RWPE1 (cell line): ENCODE data around the gene MAST3.

Experiments used
- CTCF ChIA-PET: fragments of 350-600 bp; sonication (Branson Sonifier 250); formaldehyde crosslinking; extraction: SDS; loops from one replicate; lab custom pipeline; 2021; lab: Yijun Ruan, JAX
- POLR2A ChIA-PET: fragments of 400-600 bp; formaldehyde crosslinking; extraction: SDS; loops from one replicate; lab custom pipeline; 2020; ENCODE audit warnings: antibody characterized with exemption; ENCODE audit not compliant: low non-redundant PET; lab: Yijun Ruan, JAX
- DNase-seq: peaks from one replicate; pipeline ENCODE4 v3.0.0; 2012; ENCODE audit warnings: low spot score
- H3K27ac ChIP-seq: fragments of 450-650 bp; 2 replicates; pipeline ENCODE4 v1.5.1; 2017
- TF ChIP-seq, protein P1 (sequence below): fragments of 450-650 bp; conservative IDR thresholded peaks from 2 replicates; pipeline ENCODE4 v1.5.1; 2017; ENCODE audit warnings: low read depth, mild to moderate bottlenecking

The MAST3 gene

DNA sequence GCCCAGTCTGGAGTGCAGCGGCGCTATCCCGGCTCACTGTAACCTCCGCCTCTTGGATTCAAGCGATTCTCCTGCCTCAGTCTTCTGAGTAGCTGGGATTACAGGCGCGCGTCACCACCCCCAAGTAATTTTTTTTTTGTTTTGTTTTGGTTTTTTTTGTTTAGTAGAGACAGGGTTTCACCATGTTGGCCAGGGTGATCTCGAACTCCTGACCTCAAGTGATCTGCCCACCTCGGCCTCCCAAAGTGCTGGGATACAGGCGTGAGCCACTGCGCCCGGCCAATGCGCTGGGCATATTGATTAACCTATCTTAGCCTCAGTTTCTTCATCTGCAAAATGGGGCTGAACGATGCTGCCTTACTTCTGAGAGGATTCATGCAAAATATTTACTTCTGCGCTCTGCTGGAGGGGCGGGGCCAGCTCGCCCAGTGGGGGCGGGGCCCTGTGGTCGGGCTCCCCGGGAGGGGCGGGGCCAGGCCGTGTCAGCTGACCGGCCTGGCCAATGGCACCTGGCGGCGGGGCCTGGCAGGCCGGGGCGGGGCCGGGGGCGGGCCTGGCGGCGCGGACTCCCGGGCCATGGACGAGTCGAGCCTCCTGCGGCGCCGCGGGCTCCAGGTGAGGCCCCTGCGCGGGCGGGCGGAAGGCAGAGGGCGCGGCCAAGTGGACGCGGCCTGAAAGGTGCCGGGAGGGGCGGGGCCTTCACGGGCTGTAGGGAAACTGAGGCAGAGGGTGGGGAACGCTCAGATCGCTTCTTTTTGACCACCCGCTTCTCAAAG, at the start of gene MAST3:
Gene MAST3, plus strand, starts transcription at position 562 of the 776 bp plus-strand sequence. Its CDS starts 15 bp downstream, at position 577.
- POLR2A ChIA-PET, result no interaction called here

DNA sequence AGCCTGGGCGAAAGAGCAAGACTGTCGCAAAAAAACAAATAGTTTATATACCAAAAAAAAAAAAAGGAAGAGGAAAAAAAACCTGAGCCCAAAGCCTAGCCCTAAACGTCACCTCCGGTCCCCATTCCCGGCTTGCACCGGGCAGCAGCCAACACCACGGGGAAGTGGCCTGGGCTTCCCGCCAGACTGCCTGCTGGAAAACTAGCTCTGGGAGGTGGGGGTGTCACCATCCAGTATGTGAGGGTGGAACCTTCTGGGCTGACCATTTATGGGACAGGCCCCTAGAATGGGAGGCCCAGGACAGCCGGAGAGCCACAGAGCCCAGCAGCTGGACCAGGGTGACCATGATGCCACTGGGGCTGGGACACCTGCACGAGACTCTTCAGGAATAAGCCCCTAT, 48.2 kb upstream of the MAST3 start:
- CTCF ChIA-PET, result no interaction called here
- TF ChIP-seq, protein P1, sequence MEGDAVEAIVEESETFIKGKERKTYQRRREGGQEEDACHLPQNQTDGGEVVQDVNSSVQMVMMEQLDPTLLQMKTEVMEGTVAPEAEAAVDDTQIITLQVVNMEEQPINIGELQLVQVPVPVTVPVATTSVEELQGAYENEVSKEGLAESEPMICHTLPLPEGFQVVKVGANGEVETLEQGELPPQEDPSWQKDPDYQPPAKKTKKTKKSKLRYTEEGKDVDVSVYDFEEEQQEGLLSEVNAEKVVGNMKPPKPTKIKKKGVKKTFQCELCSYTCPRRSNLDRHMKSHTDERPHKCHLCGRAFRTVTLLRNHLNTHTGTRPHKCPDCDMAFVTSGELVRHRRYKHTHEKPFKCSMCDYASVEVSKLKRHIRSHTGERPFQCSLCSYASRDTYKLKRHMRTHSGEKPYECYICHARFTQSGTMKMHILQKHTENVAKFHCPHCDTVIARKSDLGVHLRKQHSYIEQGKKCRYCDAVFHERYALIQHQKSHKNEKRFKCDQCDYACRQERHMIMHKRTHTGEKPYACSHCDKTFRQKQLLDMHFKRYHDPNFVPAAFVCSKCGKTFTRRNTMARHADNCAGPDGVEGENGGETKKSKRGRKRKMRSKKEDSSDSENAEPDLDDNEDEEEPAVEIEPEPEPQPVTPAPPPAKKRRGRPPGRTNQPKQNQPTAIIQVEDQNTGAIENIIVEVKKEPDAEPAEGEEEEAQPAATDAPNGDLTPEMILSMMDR, result no peak
- H3K27ac ChIP-seq, result peak overlapping the region; percentile 7; the same call in 1 of the 2 replicates
- POLR2A ChIA-PET, result interaction anchor here (0.7 kb wide), 1 partner anchor 29 kb away, joined by 3 read pairs; no protein-coding TSS in a partner anchor
- no peak for DNase-seq

More for the DNA sequence above, at the start of gene MAST3:
- H3K27ac ChIP-seq, result 0 out of 2 replicates have a peak within 1 kb of the TSS, but pooled peaks have one; percentile 15
- peak; percentile 98 for DNase-seq
- TF ChIP-seq, protein P1, result no peak
- CTCF ChIA-PET, result interaction anchor here (0.7 kb wide), 1 partner anchor 36 kb away, joined by 3 read pairs; no protein-coding TSS in a partner anchor

- TF ChIP-seq, protein P1, result no peak
- CTCF ChIA-PET, result interaction anchor here (0.6 kb wide), 1 partner anchor 200 kb away, joined by 3 read pairs; no protein-coding TSS in a partner anchor
- POLR2A ChIA-PET, result no interaction called here
These were observed 45.7 kb upstream of the MAST3 start for GRCh38 chr19:18051887-18052286.

GRCh38 chr19:18053576-18054219, 43.9 kb upstream of the MAST3 start:
- no peak overlapping the region for H3K27ac ChIP-seq
- ChIA-PET CTCF (no interaction called here), POLR2A (interaction anchor here (0.8 kb wide), 1 partner anchor 45 kb away, joined by 3 read pairs; the partner anchor contains the start of gene ARRDC2)
- DNase-seq, result no peak
- TF ChIP-seq, protein P1, result no peak

More at GRCh38 chr19:18051887-18052286, 45.7 kb upstream of the MAST3 start:
- DNase-seq, result no peak
- H3K27ac ChIP-seq, result no peak overlapping the region

- TF ChIP-seq, protein P1, result no peak
- DNase-seq, result no peak
- ChIA-PET CTCF (interaction anchor here (0.8 to 1.5 kb wide), 3 partner anchors 11 to 118 kb away, joined by 3 to 4 read pairs (median 4); no protein-coding TSS in a partner anchor), POLR2A (no interaction called here)
- no peak overlapping the region for H3K27ac ChIP-seq
These were observed 41.6 kb upstream of the MAST3 start for GRCh38 chr19:18055967-18056366.

- ChIA-PET POLR2A (no interaction called here), CTCF (interaction anchor here (0.6 to 1.3 kb wide), 8 partner anchors 14 to 487 kb away, joined by 3 to 7 read pairs (median 4); partner anchors contain the start of gene RAB3A)
- no peak for DNase-seq
- peak overlapping the region; percentile 72 for H3K27ac ChIP-seq
- TF ChIP-seq, protein P1, result no peak
These were observed 40.0 kb upstream of the MAST3 start for GRCh38 chr19:18057557-18057956.
